Measurements from ENCODE around the gene NPM1. TPM values are rescaled to one million over a fixed set of nuclear protein-coding genes. Genes with fewer than 3 reads are reported as not detected.

NPM1 gene
- total and polyA plus RNA-seq, 4 donors: 133 to 959 (median 363) TPM

- no peak for TF ChIP-seq TAF1 (conservative IDR thresholded peaks at IDR 0.05)
- no peak for TF ChIP-seq GABPA (IDR thresholded peaks at IDR 0.05 in 1 of 2, conservative IDR thresholded peaks at IDR 0.05 in 1 of 2)
These were observed 4.4 kb downstream of the NPM1 start (continued) for GRCh38 chr5:171391996-171392577.

GRCh38 chr5:171392585-171393159 is 5.0 kb downstream of the NPM1 start:
- Histone ChIP-seq H3K9me3 (ENCODE audit: control insufficient read depth in 4 of 4, low read length in 3 of 4) (no peaks in the 10 kb centered on the region), H3K4me1 (ENCODE audit: control insufficient read depth in 4 of 4, insufficient read depth in 4 of 4, low read length in 3 of 4) (peaks cover 3 to 19% (median 13%) of the 10 kb centered on the region in 4 donors), H3K27me3 (ENCODE audit: control insufficient read depth in 4 of 4, insufficient read depth in 4 of 4, low read length in 3 of 4) (no peaks in the 10 kb centered on the region), H3K4me3 (ENCODE audit: low read depth in 1 of 3, low read length in 3 of 3) (no peak overlapping the region), H3K27ac (ENCODE audit: low read depth in 1 of 2, low read length in 2 of 2) (no peak overlapping the region), H3K9ac (ENCODE audit: low read depth in 1 of 2, low read length in 2 of 2) (no peak overlapping the region), H3K36me3 (ENCODE audit: control insufficient read depth in 4 of 4, insufficient read depth in 3 of 4, low read depth in 1 of 4, low read length in 3 of 4) (peaks cover 13 to 56% (median 38%) of the 10 kb centered on the region in 4 donors)
- WGBS: 96% methylated on average over 4 of the region's 4 CpGs
- DNase-seq (ENCODE audit: low spot score): no peak
- TF ChIP-seq TAF1 (conservative IDR thresholded peaks at IDR 0.05) (no peak), RAD21 (IDR thresholded peaks at IDR 0.05) (no peak), CTCF (IDR thresholded peaks at IDR 0.05; ENCODE audit: low read depth, low read length, missing input control) (no peak), ZBTB33 (IDR thresholded peaks at IDR 0.05) (no peak), NR2F2 (IDR thresholded peaks at IDR 0.05) (no peak), REST (IDR thresholded peaks at IDR 0.05) (no peak), ATF3 (IDR thresholded peaks at IDR 0.05) (no peak), JUND (IDR thresholded peaks at IDR 0.05) (no peak), HNF4A (conservative IDR thresholded peaks at IDR 0.05) (no peak), YY1 (IDR thresholded peaks at IDR 0.05) (no peak)

DNA sequence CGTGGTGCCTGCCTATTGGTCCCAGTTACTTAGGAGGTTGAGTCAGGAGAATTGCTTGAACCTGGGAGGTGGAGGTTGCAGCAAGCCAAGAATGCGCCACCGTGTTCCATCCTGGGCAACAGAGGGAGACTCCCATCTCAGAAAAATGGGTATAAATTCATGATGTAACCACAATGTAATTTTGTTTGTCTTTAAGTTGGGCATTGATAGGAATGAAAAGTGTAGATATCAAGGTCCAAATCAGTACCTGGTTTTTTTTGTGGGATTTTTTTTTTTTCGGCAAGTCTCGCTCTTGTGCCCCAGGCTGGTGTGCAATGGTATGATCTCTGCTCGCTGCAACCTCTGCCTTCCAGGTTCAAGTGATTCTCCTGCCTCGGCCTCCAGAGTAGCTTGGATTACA is 7.4 kb downstream of the NPM1 start:
- Histone ChIP-seq H3K36me3 (ENCODE audit: control insufficient read depth in 4 of 4, insufficient read depth in 3 of 4, low read depth in 1 of 4, low read length in 3 of 4) (peaks cover 15 to 65% (median 48%) of the 10 kb centered on the region in 4 donors), H3K27ac (ENCODE audit: low read depth in 1 of 2, low read length in 2 of 2) (no peak overlapping the region), H3K4me3 (ENCODE audit: low read depth in 1 of 3, low read length in 3 of 3) (no peak overlapping the region), H3K4me1 (ENCODE audit: control insufficient read depth in 4 of 4, insufficient read depth in 4 of 4, low read length in 3 of 4) (peaks cover 5 to 9% (median 6%) of the 10 kb centered on the region in 4 donors), H3K9ac (ENCODE audit: low read depth in 1 of 2, low read length in 2 of 2) (no peak overlapping the region), H3K27me3 (ENCODE audit: control insufficient read depth in 4 of 4, insufficient read depth in 4 of 4, low read length in 3 of 4) (no peaks in the 10 kb centered on the region), H3K9me3 (ENCODE audit: control insufficient read depth in 4 of 4, low read length in 3 of 4) (no peaks in the 10 kb centered on the region)
- 96% methylated on average over 7 of the region's 7 CpGs for WGBS
- no peak for DNase-seq (ENCODE audit: low spot score)
- no peak for TF ChIP-seq JUND (IDR thresholded peaks at IDR 0.05)
- TF ChIP-seq RXRA (IDR thresholded peaks at IDR 0.05): no peak
- TF ChIP-seq GABPA (IDR thresholded peaks at IDR 0.05 in 1 of 2, conservative IDR thresholded peaks at IDR 0.05 in 1 of 2): no peak
- TF ChIP-seq MAX (IDR thresholded peaks at IDR 0.05): no peak
- no peak for TF ChIP-seq EGR1 (IDR thresholded peaks at IDR 0.05; ENCODE audit: low read depth in 2 of 2)
- no peak for TF ChIP-seq NR2F2 (IDR thresholded peaks at IDR 0.05)
- TF ChIP-seq RAD21 (IDR thresholded peaks at IDR 0.05): no peak
- no peak for TF ChIP-seq HNF4A (conservative IDR thresholded peaks at IDR 0.05)
- no peak for TF ChIP-seq HNF4G (IDR thresholded peaks at IDR 0.05)
- TF ChIP-seq YY1 (IDR thresholded peaks at IDR 0.05): no peak
- TF ChIP-seq TAF1 (conservative IDR thresholded peaks at IDR 0.05): no peak
- no peak for TF ChIP-seq REST (IDR thresholded peaks at IDR 0.05)
- no peak for TF ChIP-seq FOXA1 (IDR thresholded peaks at IDR 0.05)
- no peak for TF ChIP-seq SP1 (IDR thresholded peaks at IDR 0.05)
- no peak for TF ChIP-seq FOXA2 (IDR thresholded peaks at IDR 0.05)

Measured in liver (tissue), 9 donors.